NCI-H2171 (cell line): Measurements from ENCODE around the gene PDZD2.

Source experiments
- DNase-seq: peaks from one replicate; lab custom pipeline; 2025; lab: John Stamatoyannopoulos, UW

PDZD2 gene

GRCh38 chr5:31981361-31981945, 342.5 kb downstream of the PDZD2 start:
- no peak for DNase-seq

GRCh38 chr5:31982027-31982426, 343.1 kb downstream of the PDZD2 start:
- no peak for DNase-seq

- no peak for DNase-seq
Observed at GRCh38 chr5:31982621-31983020, 343.7 kb downstream of the PDZD2 start.

GRCh38 chr5:31983851-31984250, 344.9 kb downstream of the PDZD2 start:
- DNase-seq, result no peak

GRCh38 chr5:31984691-31985090, 345.8 kb downstream of the PDZD2 start:
- no peak for DNase-seq

- DNase-seq, result no peak
Observed at GRCh38 chr5:31986101-31986500, 347.2 kb downstream of the PDZD2 start.

GRCh38 chr5:31987985-31988710, 349.2 kb downstream of the PDZD2 start:
- DNase-seq, result no peak

GRCh38 chr5:31990081-31990650, 351.2 kb downstream of the PDZD2 start:
- no peak for DNase-seq

- DNase-seq, result no peak
Observed at GRCh38 chr5:31990701-31991110, 351.8 kb downstream of the PDZD2 start.

GRCh38 chr5:31992377-31992776, 353.4 kb downstream of the PDZD2 start:
- no peak for DNase-seq

- no peak for DNase-seq
Observed at GRCh38 chr5:31993165-31993961, 354.4 kb downstream of the PDZD2 start.

- no peak for DNase-seq
Observed at GRCh38 chr5:31995006-31995405, 356.1 kb downstream of the PDZD2 start.

GRCh38 chr5:31995714-31996113, 356.8 kb downstream of the PDZD2 start:
- DNase-seq, result no peak

- no peak for DNase-seq
Observed at GRCh38 chr5:31996909-31997308, 358.0 kb downstream of the PDZD2 start.

GRCh38 chr5:31999470-31999869, 360.5 kb downstream of the PDZD2 start:
- no peak for DNase-seq

GRCh38 chr5:32000731-32001130, 361.8 kb downstream of the PDZD2 start:
- DNase-seq, result no peak

GRCh38 chr5:32001284-32001683, 362.4 kb downstream of the PDZD2 start:
- no peak for DNase-seq

GRCh38 chr5:32001707-32002106, 362.8 kb downstream of the PDZD2 start:
- no peak for DNase-seq

- no peak for DNase-seq
Observed at GRCh38 chr5:32002755-32003154, 363.8 kb downstream of the PDZD2 start.

- no peak for DNase-seq
Observed at GRCh38 chr5:32003981-32004380, 365.1 kb downstream of the PDZD2 start.

- DNase-seq, result no peak
Observed at GRCh38 chr5:32004404-32004803, 365.5 kb downstream of the PDZD2 start.

- no peak for DNase-seq
Observed at GRCh38 chr5:32008746-32009145, 369.8 kb downstream of the PDZD2 start.

GRCh38 chr5:32013658-32014057, 374.7 kb downstream of the PDZD2 start:
- DNase-seq, result no peak
